HPDE6-E6E7 (cell line): ENCODE results near the gene DNAI7.

ENCODE experiments used
- DNase-seq: peaks from one replicate; pipeline ENCODE4 v3.0.0; 2011; ENCODE audit warnings: missing footprints; ENCODE audit errors: extremely low spot score

Gene DNAI7, protein sequence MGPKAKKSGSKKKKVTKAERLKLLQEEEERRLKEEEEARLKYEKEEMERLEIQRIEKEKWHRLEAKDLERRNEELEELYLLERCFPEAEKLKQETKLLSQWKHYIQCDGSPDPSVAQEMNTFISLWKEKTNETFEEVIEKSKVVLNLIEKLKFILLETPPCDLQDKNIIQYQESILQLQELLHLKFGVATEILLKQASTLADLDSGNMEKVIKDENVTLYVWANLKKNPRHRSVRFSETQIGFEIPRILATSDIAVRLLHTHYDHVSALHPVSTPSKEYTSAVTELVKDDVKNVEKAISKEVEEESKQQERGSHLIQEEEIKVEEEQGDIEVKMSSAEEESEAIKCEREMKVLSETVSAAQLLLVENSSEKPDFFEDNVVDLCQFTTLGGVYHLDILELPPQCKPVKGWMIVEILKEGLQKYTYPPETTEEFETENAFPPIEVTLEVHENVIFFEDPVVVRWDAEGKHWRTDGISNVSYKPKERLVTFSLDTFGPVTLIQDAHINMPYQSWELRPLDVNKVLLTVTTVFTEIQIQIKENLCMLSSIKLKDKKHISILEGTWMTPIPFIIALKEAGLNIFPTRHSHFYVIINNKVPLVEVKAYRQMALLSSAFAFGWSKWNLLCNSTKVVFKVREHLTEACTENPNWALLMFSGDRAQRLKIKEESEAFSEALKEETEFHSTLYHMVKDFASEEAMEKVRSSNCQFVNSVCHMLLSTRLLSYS

DNA sequence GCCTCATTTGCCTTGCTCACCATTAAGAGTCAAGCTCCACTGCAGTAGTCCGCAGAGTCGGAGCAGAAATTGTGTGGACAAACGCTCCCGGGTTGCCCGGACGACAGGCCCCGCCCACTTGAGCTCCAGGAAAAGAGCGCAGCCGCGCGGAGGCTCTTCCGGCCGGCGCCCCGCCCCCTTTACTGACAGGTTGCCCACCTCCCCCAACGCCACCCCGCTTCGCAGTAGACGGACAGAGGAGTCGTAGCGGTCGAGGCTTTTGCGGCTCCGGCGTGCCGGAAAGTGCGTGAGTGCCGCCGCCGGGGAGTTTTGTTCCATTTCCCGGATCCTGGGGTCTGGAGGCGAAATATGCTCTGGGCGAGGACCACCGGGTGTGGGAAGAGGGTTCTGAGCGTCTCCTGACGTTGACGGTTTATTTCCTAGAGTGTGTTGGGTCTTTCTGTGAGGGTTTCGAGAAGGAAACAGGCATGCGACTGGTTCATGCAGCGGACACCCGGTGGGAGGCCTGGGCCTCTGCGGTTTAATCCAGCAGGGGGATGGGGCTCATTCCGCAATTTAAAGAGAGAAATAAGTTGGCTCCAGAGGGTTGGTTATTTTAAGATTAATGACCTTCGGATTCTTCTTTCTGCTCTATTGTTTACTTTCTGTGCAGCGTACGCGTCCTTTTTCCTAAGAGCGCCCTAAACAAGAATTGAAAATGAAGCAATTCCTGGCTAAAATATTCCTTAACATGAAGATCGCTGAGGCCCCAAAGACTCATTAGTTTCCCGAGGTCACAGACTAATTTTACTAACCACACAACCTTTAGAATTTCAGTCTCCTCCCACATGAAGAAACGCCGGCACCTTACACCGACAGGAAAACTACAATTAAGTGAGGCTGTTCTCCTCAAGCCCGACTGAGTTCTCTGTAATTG, at the start of gene DNAI7, which contains the start of gene ETFRF1:
Gene DNAI7 (minus strand): TSS at position 105 of the 916 bp plus-strand sequence. CDS start 82 bp downstream, at position 23.
Gene ETFRF1 (plus strand): TSS at position 182 of the 916 bp plus-strand sequence. CDS start 8,720 bp downstream, outside the sequence.
- DNase-seq: peak; percentile 83

DNA sequence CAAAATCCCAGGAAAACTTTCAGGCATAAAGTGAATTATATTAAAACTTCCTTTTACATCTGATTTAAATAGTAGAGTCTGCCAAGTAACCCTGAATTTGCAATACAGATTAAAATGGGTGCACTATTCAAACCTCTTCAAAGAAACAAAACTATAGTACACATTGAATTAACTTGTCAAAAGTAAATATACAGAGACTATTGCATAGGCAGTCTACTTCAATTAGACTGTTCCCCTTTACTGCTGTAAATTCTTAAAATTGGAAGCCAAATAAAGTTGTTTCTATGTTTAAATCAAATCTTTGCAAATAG, 48.7 kb upstream of the DNAI7 start:
- DNase-seq: no peak

DNA sequence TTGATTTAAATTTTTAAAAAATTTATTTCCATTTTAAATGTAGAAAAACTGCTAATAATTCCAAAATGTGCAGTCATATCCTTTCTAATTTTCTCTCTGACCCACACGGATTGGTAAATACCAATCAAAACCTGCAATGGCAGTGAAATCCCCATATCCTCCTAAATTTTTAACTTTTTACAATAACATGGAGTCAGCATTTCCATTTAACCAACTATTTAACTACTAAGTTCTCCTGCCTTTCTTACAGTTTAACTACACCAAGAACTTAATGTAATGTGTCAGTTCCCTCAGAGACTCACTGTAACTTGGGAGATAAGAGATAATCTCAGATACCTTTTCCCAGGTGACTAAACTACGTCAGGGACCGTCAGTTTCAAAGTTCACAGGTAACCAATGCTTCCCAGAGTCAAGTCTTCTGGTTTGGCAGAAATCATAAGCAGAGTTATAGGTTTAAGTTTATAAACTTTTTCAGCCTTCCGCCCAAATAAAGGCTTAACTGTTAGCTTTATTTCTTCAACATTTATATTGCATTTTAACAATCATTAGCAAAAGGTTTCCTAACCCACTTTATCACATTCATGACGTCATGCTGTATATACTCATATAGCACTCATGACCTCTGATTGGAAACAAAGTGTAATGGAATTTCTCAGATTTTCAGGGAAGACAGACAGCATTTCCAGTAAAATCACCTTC, 48.2 kb upstream of the DNAI7 start:
- DNase-seq: no peak

DNA sequence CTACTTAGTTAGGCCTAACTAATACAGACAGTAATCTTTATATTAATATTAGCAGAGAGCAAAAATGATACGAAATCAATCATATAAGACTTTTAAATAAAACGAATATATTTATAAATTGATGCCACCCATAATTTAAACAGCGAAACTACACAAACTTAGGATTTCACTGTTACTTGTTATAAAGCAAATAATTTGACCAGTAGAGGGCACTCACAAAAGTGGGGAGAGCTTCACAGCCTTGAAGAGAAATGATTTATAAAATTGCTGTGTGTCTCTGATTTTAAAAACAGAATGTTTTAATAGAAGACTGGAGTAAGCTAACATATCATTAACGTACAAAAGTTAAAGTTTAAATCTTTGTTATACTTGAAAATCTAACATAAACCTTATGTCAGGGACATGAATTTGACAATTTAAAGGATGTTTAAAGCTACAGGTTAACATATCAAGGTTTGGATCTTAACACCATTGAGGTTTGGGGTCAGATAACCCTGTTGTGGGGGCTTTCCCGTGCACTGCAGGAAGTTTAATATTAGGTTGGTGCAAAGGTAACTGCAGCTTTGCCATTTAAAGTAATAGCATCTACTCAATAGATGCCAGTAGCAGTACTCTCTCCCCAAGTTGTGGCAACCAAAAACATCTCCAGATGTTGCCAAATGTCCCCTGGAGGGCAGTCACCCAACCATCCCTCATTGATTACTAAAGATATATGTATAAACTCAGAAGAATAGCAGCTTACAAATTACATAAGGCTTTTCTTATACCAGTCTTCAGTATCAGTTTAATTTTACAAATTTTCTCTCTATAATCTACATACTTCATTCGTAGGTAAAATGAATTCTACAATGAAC, 46.4 kb upstream of the DNAI7 start:
- DNase-seq: no peak

DNA sequence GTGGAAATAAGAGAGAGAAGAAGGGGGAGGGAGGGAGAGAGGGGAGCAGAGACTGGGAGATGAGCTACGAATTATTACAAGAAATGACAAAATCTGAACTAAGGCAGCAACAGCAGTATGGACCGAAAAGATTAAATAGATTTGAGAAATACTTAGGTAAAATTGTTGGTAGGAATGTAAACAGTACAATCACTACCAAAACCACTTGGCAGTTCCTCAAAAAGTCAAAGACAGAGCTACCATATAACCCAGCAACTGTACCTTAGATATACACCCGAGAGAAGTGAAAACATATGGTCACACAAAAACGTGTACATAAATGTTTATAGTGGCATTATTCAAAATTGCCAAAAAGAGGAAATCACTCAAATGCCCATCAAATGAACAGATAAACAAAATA, 41.7 kb upstream of the DNAI7 start:
- no peak for DNase-seq

DNA sequence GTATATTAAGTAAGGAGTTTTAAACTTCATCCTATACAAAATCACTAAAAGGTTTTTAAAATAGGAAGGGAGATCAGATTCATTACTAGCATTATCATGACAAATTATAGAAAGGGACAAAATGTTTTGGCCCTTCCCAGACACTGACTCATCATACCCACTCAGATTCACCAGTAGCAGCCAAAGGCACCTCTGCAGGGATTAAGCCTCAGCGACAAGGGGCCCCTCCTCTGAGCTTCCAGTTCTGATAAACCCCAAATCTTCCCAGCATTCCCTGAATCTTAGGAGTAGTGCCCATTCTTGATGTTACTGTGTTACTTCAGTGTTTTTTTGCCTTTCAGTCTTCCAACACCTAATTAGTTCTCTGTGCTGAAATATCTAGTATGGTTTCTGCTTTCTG, 41.2 kb upstream of the DNAI7 start:
- no peak for DNase-seq

DNA sequence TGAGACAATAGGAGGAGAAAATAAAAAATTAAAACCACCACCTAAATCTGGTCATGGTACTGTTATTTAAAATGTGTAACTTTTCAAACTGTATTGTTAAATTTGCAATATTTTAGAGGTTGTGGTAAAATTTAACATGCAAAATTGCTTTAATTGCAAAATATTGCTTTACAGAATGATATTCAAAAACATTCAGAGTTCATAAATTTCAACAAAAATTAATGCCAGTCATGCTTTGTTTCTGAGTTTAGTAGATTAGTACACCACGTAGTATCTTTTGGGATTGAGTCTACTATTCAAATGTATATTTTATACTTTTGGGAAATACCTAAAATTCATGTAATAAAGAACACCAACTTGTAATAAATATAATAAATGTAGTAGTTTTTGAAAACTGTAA, 18.4 kb upstream of the DNAI7 start:
- no peak for DNase-seq

DNA sequence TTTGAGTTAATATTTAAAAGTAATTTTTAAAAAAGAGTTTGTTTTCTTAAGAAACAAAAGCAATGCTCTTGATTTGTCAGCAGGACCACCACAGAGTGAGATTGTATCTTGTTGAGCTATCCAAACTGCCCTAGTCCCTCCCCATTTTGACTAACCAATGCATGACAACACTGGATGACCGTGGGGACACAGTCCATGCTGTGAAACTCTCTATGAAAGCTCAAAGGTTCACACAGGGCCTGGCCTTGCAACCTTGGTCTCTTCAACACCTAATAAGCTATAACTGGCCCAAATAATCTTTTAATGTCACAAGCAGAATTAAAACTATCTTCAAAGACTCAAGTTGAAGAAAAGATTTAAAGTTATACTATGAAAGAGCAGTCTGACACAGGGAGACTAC, 13.6 kb upstream of the DNAI7 start:
- no peak for DNase-seq

DNA sequence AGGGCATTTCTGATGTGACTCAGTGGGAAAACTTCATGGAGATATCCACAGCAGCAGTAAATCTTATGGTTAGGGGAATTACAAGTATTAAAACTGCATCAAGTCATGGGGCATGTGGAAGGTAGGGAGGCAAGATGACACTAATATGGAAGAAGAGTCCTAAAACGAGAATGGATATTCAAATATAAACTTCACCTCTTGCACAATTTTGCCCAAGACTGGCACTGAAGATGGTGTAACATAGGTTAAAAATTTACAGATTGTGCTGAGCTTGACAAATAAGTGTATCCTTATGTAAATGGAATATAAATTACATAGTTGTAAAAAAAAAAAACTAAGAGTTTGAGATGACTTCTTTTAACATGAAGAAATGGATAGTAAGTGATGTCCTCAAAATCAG, 12.9 kb upstream of the DNAI7 start:
- no peak for DNase-seq

DNA sequence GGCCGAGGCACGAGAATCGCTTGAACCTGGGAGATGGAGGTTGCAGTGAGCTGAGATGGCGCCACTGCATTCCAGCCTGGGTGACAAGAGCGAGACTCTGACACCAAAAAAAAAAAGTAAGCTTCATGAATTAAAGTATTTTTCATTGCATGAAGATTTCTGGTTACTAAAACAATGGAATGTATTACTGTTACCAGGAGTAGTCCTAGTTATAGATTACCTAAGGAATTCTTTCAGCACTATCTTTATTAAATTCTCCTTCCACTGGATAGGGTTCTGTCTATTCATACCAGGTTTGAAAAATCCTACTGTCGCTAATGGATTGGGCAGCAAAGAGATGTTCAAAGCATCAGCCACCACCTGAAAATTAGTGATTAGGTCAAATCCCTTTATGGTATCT, 12.5 kb upstream of the DNAI7 start:
- no peak for DNase-seq

DNA sequence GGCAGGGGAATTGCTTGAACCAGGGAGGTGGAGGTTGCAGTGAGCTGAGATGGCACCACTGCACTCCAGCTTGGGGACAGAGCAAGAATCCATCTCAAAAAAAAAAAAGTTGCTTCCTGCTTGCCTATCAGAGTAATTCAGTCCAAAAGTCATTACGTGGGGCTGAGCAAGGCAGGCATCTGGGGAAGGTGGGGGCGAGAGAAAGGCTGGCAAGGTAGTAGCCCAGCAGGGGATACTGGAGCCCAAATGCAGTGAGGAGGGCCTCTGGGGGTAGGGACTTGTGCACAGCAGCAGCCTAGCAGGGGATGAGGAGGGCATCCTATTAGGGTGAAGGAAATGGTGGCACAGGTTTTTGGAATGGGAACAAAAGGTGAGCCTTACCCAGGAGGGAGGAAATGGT, 7.2 kb upstream of the DNAI7 start:
- no peak for DNase-seq

DNA sequence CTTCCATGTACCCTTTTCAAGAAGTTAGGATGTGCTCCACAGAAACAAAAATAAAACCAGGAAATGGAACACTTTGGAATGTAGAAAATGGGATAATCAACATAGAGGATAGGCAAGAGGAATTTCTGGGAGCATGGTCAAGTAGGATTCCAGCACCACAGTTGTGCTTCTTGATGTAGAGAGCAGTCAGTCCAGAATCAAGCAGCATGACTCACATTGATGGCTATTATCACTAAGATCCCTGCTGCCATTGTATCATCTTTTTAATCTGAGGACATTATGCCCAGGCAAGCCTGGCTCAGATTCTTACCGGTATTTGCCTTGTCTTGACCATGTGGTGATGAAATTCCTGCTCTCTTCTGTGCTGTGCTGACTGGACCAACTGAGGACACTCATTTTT, 5.7 kb upstream of the DNAI7 start:
- no peak for DNase-seq

DNA sequence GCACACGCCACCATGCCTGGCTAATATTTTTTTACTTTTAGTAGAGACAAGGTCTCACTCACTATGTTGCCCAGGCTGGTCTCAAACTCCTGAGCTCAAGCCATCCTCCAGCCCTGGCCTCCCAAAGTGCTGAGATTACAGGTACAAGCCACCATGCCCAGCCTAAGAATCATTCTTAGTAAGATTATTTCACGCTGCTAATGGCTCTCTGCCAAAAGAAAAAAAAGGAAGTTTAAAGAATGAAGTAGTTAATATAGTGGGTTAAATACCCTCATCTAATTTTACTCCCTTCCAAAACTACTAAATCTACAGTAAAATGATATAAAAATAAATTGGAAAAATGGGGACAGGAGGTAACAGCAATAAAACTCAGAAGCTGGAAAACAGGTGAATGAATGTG, 2.6 kb upstream of the DNAI7 start:
- DNase-seq: no peak

DNA sequence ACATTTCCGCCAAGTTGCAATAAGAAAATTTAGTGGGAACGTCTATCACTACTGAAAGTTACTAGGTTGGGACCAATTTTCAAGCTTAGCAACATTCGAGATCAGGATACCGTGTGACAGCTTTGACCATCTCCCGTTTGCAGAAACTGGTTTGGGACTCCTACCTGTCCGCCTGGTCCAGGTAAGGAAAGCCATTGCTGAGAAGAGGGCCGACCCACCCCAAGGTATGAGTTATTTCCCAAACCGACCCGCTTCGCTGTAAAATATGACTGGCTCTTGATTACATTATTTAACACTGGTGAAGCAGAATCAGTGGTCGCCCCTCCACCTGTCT, 271 bp downstream of the DNAI7 start:
- no peak for DNase-seq

DNA sequence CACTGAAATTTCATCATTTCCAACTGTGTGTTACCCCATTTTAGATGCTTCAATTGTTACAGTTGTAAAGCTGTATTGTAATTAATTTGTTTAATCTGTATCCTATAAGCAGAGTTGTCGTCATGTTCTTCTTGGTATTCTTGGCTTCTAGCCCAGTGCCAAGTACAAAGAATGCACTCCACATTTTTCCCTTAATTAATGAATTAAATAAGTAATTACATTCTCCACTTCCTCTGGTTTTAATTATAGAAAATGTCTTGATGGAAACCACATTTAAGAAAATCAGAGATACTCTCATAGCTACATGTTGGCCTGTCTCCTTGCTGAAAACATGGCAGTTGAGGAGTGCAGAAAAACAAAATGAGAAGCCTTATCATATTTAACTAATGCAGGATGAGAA, 746 bp downstream of the DNAI7 start:
- no peak for DNase-seq

DNA sequence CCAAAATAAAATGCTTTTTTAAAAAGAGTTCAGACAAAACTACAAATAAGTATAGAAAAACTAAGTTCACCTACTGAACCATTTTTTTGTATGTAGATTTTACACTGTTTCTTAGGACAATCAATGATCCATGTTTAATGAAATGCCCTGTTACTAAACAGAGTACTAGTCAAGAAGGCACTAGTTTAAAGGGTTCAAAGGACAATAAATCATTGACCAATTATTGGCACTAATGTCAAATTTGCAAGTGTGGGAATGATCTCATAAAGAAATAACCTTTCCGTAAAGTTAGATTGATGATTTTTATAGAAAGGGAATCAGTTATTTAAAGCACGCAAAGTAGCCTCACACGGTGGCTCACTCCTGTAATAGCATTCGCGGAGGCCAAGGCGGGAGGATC, 4.2 kb downstream of the DNAI7 start:
- DNase-seq: no peak

DNA sequence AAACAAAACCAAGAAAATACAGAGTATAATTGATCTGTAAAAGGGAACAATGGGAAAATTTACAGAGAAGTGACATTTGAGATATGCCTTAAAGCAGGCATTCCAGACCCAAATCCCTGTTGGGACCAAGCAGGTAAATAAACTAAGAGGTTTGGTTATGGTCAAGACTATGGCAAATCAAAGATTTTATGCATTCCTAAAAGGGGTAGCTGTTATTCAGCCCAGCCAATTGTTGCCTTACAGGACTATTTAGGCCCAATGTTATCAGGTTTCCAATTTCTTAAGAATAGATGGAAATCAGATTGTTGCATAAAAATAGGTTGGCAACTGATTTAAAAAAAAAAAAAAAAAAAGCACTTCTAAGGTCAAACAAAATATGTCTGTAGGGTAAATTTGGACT, 5.3 kb downstream of the DNAI7 start:
- no peak for DNase-seq

DNA sequence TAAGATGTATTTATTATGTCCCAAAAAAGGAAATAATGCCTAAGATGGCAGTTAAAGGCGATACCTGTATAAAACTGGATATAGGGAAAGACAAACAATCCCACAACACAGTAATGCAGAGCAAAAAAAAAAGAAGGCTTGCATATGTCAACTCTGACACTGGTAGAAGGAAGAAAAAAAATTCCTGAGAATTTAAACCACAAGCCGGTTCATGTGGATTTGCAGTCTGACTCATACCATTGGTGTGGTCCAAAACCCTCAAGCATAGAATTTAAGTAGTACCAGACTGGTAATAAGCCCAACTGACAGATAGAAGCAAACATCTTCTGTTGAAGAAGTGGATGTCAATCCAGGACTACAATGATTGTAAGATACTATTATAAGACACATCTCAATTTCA, 7.2 kb downstream of the DNAI7 start:
- DNase-seq: no peak

DNA sequence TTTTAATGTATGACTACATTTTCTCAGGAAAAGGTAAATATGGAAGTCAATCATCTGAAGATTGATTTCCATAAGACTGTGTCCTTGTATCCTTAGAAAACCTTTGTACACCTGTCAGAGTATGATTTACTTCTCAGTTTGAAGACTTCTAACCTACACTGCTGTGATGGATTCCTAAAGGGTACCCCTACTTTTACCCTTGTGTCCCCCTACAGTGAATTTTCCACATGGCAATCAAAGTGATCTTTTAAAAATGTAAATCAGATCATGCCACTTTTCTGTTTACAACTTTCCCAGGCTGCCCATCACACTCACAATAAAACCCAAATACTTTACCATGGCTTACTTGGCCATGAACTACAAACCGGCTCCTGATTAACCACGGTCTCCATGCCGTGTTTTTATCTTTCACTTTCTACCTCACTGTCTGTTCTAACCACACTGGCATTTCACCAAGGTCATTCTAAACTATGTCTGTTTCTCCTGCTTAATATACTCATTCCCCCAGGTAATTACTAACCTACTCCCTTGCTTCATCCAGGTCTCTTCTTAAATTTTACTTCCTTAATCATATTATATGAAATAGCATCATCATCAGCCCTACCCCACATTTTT, 8.1 kb downstream of the DNAI7 start:
- DNase-seq: no peak

DNA sequence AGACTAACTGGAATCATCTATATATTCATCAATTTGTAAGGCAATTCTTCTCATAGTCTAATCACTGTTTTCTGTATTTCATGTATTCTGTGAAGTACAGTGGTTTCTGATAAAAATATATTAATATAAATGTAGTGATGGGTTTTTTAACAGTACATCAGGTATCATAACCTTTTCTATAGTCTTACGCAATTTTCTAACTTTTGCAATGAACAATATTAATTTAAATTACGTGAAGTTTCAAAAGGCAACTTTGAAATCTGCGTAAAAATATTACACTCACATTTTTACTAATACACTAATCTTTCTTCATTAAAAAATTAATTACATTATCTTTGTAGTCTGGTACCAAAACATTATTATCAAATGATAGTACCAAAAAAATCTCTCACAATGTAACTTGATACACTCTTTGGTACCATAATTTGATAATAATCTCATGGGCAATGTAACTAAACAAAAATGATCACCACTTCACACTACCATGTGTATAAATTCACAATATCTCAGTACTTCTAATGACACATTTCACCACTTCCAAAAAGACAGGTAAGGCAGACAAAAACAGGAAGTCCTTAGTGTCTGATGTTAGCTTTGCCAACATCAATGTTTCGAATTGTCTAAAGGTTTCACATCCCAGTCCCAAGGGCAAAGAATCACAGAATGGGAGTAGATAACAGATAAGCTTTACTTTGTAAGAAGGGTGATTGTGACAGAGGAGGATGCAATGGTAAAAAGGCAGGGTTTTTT, 8.7 kb downstream of the DNAI7 start:
- no peak for DNase-seq
